HepG2 (cell line): ENCODE data around the gene MYO7A. TPM values are rescaled to one million over a fixed set of nuclear protein-coding genes. Genes with fewer than 3 reads are reported as not detected.

Experiments
- ATAC-seq: fragments of 200-7000 bp; cut with Tn5 transposase; 3 replicates; pipeline ENCODE4 v1.9.1; 2020; ENCODE audit warnings: mild to moderate bottlenecking, moderate library complexity
- BruUV-seq: library from RNA; stranded (reverse); fragments of 400-500 nt; replicated peaks from 2 replicates; lab custom pipeline; 2021; lab: Mats Ljungman, UMichigan
- CTCF ChIA-PET: fragments of 300-600 bp; formaldehyde crosslinking; extraction: SDS; loops from one replicate; lab custom pipeline; 2021; ENCODE audit warnings: low total read pairs, inconsistent platforms, low intra/inter-chr PET ratio; lab: Yijun Ruan, JAX
- POLR2A ChIA-PET: fragments of 350-600 bp; sonication (Branson Sonifier 250); formaldehyde crosslinking; loops from one replicate; lab custom pipeline; 2020; ENCODE audit warnings: antibody characterized with exemption, inconsistent platforms; lab: Yijun Ruan, JAX
- DNase-seq: peaks from one replicate; pipeline ENCODE4 v3.0.0-alpha.2; 2015; ENCODE audit warnings: low spot score
- FAIRE-seq: peaks from 3 replicates; lab custom pipeline; 2011; peaks lifted over from hg19 to GRCh38; lab: Jason Lieb, UNC
- H2AFZ ChIP-seq: one replicate; pipeline ENCODE4 v1.6.1; 2011; ENCODE audit warnings: low read length, inconsistent platforms
- H3K27ac ChIP-seq: fragments of 300-600 bp; 3 replicates; pipeline ENCODE4 v1.8.0; 2011; ENCODE audit warnings: mixed run types, mild to moderate bottlenecking, mixed read lengths, low read length, inconsistent platforms; ENCODE audit not compliant: insufficient read depth; ENCODE audit errors: extremely low read length
- H3K27me3 ChIP-seq, 2 experiments: fragments of 200-600 bp in 1 of 2; 2 replicates in 1 of 2; 3 replicates in 1 of 2; pipeline versions ENCODE4 v1.6.0 to v1.8.0; 2011; ENCODE audit warnings: low read length in 2 of 2, mild to moderate bottlenecking in 2 of 2, moderate library complexity in 2 of 2, inconsistent platforms in 1 of 2; ENCODE audit not compliant: insufficient read depth in 2 of 2, control insufficient read depth in 1 of 2
- H3K36me3 ChIP-seq, 2 experiments: fragments of 200-600 bp in 1 of 2; replicated peaks in 1 of 2; 2 replicates in 1 of 2; 3 replicates in 1 of 2; pipeline versions ENCODE4 v1.5.1 to v1.8.0; 2011; ENCODE audit warnings: low read length in 2 of 2, inconsistent platforms in 1 of 2; ENCODE audit not compliant: insufficient read depth in 2 of 2, control insufficient read depth in 1 of 2
- H3K4me1 ChIP-seq: 2 replicates; pipeline ENCODE4 v1.5.1; 2012; ENCODE audit warnings: low read length, inconsistent platforms; ENCODE audit not compliant: insufficient read depth
- H3K4me2 ChIP-seq: 2 replicates; pipeline ENCODE4 v1.6.0; 2011; ENCODE audit warnings: low read depth, low read length, inconsistent platforms
- H3K4me3 ChIP-seq, 3 experiments: fragments of 200-600 bp in 1 of 3; sonication (generic), shearing (Covaris generic) in 1 of 3; replicated peaks in 1 of 3; 2 replicates each; pipeline ENCODE4 v1.5.1; 2011 to 2016; ENCODE audit warnings: low read length in 3 of 3, inconsistent platforms in 2 of 3, low read depth in 2 of 3, mild to moderate bottlenecking in 2 of 3, control low read depth in 1 of 3, mixed read lengths in 1 of 3; ENCODE audit not compliant: insufficient read depth in 1 of 3
- H3K79me2 ChIP-seq: one replicate; pipeline ENCODE4 v1.6.1; 2011; ENCODE audit warnings: low read length, inconsistent platforms; ENCODE audit not compliant: insufficient read depth
- H3K9ac ChIP-seq: 2 replicates; pipeline ENCODE4 v1.6.0; 2011; ENCODE audit warnings: mild to moderate bottlenecking, low read depth, low read length, inconsistent platforms; ENCODE audit not compliant: insufficient read depth
- H3K9me3 ChIP-seq: 2 replicates; pipeline ENCODE4 v1.5.1; 2012; ENCODE audit warnings: mild to moderate bottlenecking, low read length
- H4K20me1 ChIP-seq: 2 replicates; pipeline ENCODE4 v1.6.0; 2011; ENCODE audit warnings: inconsistent platforms, mild to moderate bottlenecking, low read length, moderate library complexity; ENCODE audit not compliant: insufficient read depth
- KLF6 ChIP-seq: IDR thresholded peaks from 2 replicates; pipeline ENCODE4 v1.8.0; 2016; ENCODE audit warnings: missing biosample characterization, missing genetic modification reagents
- NFIB ChIP-seq: sonication (generic); formaldehyde crosslinking; IDR thresholded peaks from 2 replicates; pipeline ENCODE4 v1.9.0; 2021; ENCODE audit warnings: missing genetic modification reagents, mild to moderate bottlenecking, borderline replicate concordance
- NR3C1 ChIP-seq: sonication (generic); formaldehyde crosslinking; IDR thresholded peaks from 2 replicates; pipeline ENCODE4 v1.4.0; 2020; ENCODE audit warnings: missing genetic modification reagents
- RXRA ChIP-seq: sonication (generic); formaldehyde crosslinking; IDR thresholded peaks from 2 replicates; pipeline ENCODE4 v1.5.1; 2020; ENCODE audit warnings: missing genetic modification reagents
- ZBTB38 ChIP-seq: sonication (generic); formaldehyde crosslinking; IDR thresholded peaks from 2 replicates; pipeline ENCODE4 v1.5.1; 2020; ENCODE audit warnings: mild to moderate bottlenecking, missing genetic modification reagents
- ZNF317 ChIP-seq: sonication (generic); formaldehyde crosslinking; IDR thresholded peaks from 2 replicates; pipeline ENCODE4 v1.5.0; 2020; ENCODE audit warnings: mild to moderate bottlenecking, missing genetic modification reagents
- WGBS: methylation state at CpG from one replicate; pipeline ENCODE4 v1.1.6; 2017; ENCODE audit warnings: low lambda C conversion rate; 5-methylcytosine and 5-hydroxymethylcytosine counted together
- in situ Hi-C: cut with HindIII; loops from 2 replicates; pipeline ENCODE4 v1.10.0; 2017; ENCODE audit warnings: low pct_unique_long_range_greater_than_20kb; ENCODE audit not compliant: extremely low pct_ligation_motif_present
- intact Hi-C: fragments of 100-400 bp; cut with micrococcal nuclease; formaldehyde crosslinking; loops from one replicate; pipeline ENCODE4 v1.10.0; 2022; ENCODE audit not compliant: unreplicated experiment
- polyA plus RNA-seq, 8 experiments: library from polyadenylated mRNA; depleted of rRNA in 3 of 8; stranded (reverse) in 7 of 8; unstranded in 1 of 8; fragments of >200 nt; fragmentation: Illumina TruSeq in 4 of 8; extraction: Trizol in 4 of 8; gene quantifications; 2 replicates each; pipeline versions ENCODE4 v1.2.1 to v1.2.3, GENCODE V29; 2011 to 2016; ENCODE audit warnings: low read depth in 4 of 8, missing spikeins in 1 of 8, mixed read lengths in 1 of 8; ENCODE audit not compliant: insufficient read depth in 1 of 8
- total RNA-seq, 5 experiments: library from RNA; depleted of rRNA; stranded (reverse); fragments of >200 nt; fragmentation: Illumina TruSeq; extraction: Trizol; gene quantifications; 2 replicates each; pipeline ENCODE4 v1.2.3, GENCODE V29; 2016; ENCODE audit warnings: low read depth in 1 of 5
- TF ChIP-seq, protein P1 (sequence below): sonication (generic); formaldehyde crosslinking; IDR thresholded peaks from 2 replicates; pipeline ENCODE4 v1.4.0; 2020; ENCODE audit warnings: missing genetic modification reagents

Gene MYO7A
- total and polyA plus RNA-seq, 2 of the 13 experiments (the other 11 are each of a cell fraction or from before 2014, with no cell fraction given): 7.5 to 10.0 TPM

DNA sequence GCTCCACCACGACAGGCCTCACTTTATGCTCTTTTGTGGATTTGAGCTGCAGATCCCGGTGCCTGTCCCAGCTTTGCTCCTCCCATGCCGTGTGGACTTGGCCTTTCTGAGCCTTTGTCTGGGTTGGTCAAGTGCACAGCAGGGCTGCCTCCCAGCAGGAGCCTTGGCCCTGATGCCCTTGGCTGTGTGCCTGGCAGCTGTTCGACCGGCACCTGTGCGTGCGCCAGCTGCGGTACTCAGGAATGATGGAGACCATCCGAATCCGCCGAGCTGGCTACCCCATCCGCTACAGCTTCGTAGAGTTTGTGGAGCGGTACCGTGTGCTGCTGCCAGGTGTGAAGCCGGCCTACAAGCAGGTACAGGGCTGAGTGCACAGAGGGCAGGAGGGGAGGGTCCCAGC lies 46.5 kb downstream of the MYO7A start:
- no peaks in the 10 kb centered on the region for H3K79me2 ChIP-seq
- no peak overlapping the region for H3K27ac ChIP-seq
- ATAC-seq: no peak
- H3K4me1 ChIP-seq: peaks cover 56% of the 10 kb centered on the region
- BruUV-seq: no TSS peak
- no peaks in the 10 kb centered on the region for H3K9me3 ChIP-seq
- ChIA-PET CTCF (interaction anchor here (1.3 kb wide), 1 partner anchor 47 kb away, joined by 4 read pairs; no protein-coding TSS in a partner anchor), POLR2A (interaction anchor here (1.1 to 2.6 kb wide), 4 partner anchors 30 to 413 kb away, joined by 3 to 12 read pairs (median 4); partner anchors contain the start of gene MYO7A)
- H3K4me2 ChIP-seq: no peak overlapping the region
- no peak for TF ChIP-seq NR3C1
- no peak for TF ChIP-seq NFIB
- TF ChIP-seq, protein P1, sequence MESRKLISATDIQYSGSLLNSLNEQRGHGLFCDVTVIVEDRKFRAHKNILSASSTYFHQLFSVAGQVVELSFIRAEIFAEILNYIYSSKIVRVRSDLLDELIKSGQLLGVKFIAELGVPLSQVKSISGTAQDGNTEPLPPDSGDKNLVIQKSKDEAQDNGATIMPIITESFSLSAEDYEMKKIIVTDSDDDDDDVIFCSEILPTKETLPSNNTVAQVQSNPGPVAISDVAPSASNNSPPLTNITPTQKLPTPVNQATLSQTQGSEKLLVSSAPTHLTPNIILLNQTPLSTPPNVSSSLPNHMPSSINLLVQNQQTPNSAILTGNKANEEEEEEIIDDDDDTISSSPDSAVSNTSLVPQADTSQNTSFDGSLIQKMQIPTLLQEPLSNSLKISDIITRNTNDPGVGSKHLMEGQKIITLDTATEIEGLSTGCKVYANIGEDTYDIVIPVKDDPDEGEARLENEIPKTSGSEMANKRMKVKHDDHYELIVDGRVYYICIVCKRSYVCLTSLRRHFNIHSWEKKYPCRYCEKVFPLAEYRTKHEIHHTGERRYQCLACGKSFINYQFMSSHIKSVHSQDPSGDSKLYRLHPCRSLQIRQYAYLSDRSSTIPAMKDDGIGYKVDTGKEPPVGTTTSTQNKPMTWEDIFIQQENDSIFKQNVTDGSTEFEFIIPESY (CRISPR knock-in tag): peak; percentile 24; the same call in 1 of the 2 replicates
- no peak for TF ChIP-seq RXRA
- no peak for TF ChIP-seq KLF6 (CRISPR knock-in tag)
- TF ChIP-seq ZNF317 (CRISPR knock-in tag): no peak
- TF ChIP-seq ZBTB38: 0 out of 2 replicates have a peak, but pooled peaks have one; percentile 28
- in situ Hi-C loops: no loop called here
- H3K9ac ChIP-seq: no peak overlapping the region
- 88% methylated on average over 9 of the region's 16 CpGs for WGBS
- DNase-seq: no peak
- no peaks in the 10 kb centered on the region for H3K36me3 ChIP-seq
- H4K20me1 ChIP-seq: no peaks in the 10 kb centered on the region
- H2AFZ ChIP-seq: no peak overlapping the region
- no peak overlapping the region for H3K4me3 ChIP-seq
- intact Hi-C loops: no loop called here
- no peaks in the 10 kb centered on the region for H3K27me3 ChIP-seq
- FAIRE-seq: no peak
